CD4-positive, alpha-beta T cell treated with Interferon alpha-2 for 1 hour (primary cell): ENCODE measurements around the gene HSPA12A.

ENCODE experiments used
- DNase-seq, 2 donors: peaks; one replicate each; pipeline ENCODE4 v3.0.0-alpha.2; 2020 to 2022

The HSPA12A gene

GRCh38 chr10:116769791-116770190, 27.4 kb upstream of the HSPA12A start:
- no peak for DNase-seq

DNA sequence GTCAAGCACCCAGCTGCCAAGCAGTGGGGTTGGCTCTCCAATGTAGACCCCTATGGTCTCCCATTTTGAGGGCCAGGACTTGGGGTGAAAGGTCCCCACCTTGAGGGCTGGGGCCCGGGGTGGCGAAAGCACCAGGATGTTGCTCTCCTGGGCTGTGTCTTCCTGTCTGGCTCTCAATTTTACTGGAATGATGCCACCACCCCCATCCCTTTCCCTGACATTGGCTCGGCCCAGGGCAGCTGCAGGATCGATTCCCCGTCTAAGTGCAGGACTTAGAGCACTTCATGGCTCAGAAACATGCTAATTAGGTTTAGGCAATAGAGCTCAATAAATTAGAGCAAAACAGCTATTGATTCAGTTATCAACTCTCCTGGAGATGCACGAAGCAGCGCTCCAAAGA, 27.0 kb upstream of the HSPA12A start:
- DNase-seq = no peak

GRCh38 chr10:116768786-116769185, 26.4 kb upstream of the HSPA12A start:
- no peak for DNase-seq

DNA sequence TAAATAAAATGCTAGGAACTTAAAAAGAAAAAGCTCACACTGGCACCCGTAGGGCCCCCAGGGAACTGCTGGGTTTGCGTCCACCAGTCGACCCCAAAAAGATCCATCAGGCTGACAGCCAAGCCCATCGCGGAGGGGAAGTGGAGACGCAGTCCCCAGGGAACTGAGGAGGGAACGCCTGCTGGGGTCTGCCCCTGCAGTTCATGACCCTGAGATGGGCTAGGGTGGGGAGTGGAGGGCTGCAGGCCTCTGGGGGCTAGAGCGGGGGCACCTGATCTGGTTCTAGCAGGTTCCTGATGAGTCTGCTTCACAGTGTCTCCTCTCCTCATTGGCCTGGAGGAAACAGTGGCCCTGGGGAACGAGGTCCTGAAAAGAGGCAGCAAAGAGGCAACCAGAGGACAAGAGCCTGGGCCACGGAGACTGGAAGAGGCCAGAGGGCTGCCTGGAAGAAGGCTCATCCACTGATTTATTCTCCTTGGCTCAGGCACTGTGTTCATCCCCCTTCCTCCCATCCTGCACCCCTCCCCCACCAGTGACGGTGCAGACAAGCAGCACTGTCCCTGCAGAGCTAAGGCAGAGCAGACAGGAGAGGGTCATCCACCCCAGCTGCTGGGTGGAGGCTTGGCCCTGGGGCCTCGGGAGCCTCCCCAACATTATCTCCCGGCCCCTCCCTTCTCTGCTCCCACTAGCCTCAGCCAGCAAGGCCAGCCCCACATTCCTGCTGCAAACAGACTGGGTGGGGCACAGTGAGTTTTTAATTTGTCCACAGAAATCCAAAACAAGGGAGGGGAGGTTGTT, 24.7 kb upstream of the HSPA12A start:
- no peak for DNase-seq

DNA sequence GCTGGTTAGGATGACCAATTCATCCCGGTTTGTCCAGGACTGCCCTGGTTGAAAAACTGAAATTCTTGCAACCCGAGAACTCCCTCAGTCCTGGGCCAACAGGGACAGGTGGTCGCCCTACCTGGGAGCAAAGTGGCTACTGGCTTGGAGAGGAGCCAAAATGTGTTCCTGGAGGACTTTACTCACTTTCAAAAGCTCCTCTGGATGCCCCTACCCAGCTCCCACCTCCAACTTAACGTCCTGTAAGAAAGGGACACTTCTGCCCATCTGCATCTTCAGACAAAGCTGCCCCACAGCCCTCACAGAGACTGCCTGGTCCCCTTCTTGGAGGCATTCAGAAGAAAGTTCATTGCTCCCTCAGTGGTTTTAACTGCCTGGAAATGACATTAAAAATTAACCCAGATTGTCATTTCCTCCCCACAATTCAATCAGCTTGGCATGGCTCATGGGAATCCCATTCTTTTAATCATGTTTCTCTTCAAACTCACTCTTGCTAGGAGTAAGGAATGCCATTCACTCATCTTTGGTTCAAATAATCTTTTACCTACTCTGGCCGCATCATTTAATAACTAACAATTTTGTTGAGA, 24.0 kb upstream of the HSPA12A start:
- DNase-seq = no peak

- DNase-seq = peak in 1 of 2 donors; percentile 46
These were observed 23.3 kb upstream of the HSPA12A start for GRCh38 chr10:116765648-116766081.

GRCh38 chr10:116764979-116765378, 22.6 kb upstream of the HSPA12A start:
- no peak for DNase-seq

DNA sequence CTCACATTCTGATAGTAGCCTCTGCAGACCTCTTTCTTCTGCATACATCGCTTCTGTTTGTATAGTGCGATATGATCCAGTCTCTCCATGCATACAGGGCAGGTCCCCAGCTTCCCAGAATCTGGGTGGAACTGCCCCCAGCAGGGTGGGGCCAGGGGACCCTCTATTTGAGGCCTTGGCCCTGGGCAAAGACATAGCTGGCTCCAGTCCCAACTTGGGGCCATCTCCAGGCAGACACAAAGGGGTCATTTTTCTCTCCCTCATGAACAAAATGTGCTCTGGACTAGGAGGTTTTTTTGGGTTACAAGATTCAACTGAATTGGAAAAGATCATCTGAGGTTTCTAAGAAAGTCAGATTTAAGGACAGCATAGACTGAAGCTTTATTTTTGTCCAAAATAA, 21.1 kb upstream of the HSPA12A start:
- no peak for DNase-seq

- no peak for DNase-seq
These were observed 19.5 kb upstream of the HSPA12A start for GRCh38 chr10:116761883-116762282.

DNA sequence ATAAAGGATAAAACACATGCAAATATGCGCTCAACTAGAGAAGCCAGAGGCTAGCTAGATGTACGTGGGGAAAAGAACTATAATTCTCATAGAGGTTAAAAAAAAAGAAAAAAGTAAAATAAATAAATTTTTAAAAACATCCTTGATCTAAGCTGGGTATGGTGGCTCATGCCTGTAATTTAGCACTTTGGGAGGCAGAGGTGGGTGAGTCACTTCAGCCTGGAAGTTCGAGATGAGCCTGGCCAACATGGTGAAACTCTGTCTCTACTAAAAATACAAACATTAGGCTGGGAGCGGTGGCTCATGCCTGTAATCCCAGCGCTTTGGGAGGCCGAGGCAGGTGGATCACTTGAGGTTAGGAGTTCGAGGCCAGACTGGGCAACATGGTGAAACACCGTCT, 18.6 kb upstream of the HSPA12A start:
- no peak for DNase-seq

- DNase-seq = no peak
These were observed 14.9 kb upstream of the HSPA12A start for GRCh38 chr10:116757246-116757645.

GRCh38 chr10:116756277-116756676, 13.9 kb upstream of the HSPA12A start:
- no peak for DNase-seq

DNA sequence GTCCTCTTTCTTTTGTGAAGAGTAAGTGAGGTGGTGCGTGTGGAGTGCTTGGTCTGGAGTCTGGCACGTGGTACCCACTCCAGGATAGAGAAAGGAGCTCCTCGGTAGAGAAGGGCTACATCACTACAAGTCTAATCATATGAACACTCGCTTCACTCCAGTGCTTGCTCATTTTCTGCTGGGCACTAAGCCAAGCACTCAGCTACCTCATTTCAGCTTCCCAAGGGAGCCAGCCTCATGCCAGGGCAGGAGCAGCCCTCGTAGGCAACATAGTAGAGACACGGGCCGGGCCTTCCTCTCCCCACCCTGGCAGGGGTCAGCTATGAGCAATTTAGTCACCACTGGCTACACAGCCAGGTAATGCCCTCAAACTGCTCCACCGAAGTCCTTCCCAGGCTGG, 11.4 kb upstream of the HSPA12A start:
- no peak for DNase-seq

- DNase-seq = no peak
These were observed 10.8 kb upstream of the HSPA12A start for GRCh38 chr10:116752969-116753665.

DNA sequence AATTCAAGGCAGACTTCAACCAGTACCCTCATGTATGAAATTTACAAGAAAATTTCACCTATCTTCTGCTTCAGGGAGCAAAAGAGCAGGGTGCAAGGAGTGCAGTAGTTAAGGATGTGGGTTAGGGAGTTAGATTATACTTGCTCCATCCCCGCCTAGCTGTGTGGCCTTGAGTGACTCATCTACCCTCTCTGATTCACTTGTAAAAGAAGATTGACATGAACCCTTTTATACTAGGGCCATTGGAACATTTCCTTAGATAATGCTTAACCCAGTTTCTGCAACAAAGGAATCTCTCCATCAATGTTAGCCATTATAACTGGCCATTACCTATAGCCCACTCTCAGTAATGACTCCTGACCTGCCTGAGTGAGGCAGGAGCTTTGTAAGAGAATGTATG, 10.2 kb upstream of the HSPA12A start:
- DNase-seq = no peak

DNA sequence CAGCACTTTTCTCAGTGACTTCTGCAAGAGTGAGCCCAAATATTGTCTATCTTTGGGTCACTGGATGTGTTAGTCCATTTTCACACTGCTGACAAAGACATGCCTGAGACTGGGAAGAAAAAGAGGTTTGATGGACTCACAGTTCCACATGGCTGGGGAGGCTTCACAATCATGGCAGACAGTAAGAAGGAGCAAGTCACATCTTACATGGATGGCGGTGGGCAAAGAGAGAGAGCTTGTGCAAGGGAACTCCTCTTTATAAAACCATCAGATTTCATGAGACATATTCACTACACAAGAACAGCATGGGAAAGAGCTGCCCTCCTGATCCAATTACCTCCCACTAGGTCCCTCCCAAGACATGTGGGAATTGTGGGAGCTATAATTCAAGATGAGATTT, 6.1 kb upstream of the HSPA12A start:
- DNase-seq = no peak

- DNase-seq = no peak
These were observed 5.7 kb upstream of the HSPA12A start for GRCh38 chr10:116748041-116748440.

DNA sequence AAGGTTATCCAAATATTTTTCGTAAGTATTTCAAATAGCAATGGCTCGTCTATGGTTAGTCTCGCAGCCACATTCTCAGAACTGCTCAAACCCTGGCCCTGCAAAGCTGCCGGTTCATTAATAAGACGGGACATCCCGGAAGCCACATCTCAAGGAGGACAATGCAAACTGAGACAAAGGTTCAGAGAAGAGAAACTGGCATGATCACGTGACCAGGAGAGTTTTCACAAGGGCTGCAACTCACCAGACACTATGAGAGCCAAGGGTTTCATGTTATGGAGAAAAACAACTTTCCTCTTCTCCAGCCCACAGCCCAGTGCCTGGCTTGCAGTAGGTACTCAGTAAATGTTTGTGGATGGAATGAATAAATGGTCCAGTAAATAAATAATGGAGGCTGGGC, 5.0 kb upstream of the HSPA12A start:
- DNase-seq = no peak

DNA sequence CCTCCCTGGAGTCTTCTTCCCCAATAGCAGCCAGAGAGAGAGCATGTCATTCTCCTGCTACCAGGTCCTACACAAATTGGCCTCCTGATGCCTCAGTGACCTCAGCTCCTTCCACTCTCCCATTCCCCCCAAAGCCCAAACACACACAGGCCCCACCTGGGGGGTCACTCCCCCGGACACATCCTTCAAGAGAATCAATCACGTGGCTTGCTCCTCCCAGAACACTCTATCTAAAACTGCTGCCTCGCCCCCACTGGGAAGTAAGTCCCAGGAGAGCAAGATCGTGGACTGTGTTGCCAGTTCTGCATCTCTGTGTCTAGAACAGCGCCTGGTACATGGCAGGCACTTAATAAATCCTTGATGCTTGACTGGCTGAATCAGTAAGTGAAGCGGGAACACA, 2.5 kb upstream of the HSPA12A start:
- no peak for DNase-seq

DNA sequence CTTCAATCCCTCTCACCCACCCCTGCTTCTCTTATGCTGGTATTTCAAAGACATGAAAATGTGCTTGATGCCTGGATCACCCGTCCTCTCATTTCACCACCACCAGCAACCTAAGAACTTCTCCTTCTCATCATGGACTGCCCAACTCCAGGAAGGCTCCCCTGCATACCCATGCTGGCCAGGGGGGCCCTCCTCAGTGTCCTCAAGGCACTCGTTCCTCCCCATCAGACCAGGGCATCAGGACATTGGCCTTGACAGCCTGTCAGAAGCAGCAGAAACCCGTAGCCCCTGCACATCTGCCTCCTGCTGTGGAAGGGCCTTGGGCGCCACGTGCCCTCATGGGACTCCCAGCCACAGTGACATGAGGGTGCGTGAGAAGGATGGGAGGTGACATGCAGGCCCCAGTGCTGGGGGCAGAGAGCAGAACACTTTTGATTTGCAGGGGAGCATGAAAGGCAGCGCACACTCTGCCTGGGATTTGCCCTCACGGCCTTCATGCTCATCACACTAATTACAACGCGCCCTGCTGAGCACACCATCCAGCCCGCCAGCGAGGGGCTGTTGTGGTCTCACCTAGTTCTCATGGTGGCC, 1.9 kb upstream of the HSPA12A start:
- DNase-seq = no peak

GRCh38 chr10:116743266-116744064, 1.1 kb upstream of the HSPA12A start:
- no peak for DNase-seq

DNA sequence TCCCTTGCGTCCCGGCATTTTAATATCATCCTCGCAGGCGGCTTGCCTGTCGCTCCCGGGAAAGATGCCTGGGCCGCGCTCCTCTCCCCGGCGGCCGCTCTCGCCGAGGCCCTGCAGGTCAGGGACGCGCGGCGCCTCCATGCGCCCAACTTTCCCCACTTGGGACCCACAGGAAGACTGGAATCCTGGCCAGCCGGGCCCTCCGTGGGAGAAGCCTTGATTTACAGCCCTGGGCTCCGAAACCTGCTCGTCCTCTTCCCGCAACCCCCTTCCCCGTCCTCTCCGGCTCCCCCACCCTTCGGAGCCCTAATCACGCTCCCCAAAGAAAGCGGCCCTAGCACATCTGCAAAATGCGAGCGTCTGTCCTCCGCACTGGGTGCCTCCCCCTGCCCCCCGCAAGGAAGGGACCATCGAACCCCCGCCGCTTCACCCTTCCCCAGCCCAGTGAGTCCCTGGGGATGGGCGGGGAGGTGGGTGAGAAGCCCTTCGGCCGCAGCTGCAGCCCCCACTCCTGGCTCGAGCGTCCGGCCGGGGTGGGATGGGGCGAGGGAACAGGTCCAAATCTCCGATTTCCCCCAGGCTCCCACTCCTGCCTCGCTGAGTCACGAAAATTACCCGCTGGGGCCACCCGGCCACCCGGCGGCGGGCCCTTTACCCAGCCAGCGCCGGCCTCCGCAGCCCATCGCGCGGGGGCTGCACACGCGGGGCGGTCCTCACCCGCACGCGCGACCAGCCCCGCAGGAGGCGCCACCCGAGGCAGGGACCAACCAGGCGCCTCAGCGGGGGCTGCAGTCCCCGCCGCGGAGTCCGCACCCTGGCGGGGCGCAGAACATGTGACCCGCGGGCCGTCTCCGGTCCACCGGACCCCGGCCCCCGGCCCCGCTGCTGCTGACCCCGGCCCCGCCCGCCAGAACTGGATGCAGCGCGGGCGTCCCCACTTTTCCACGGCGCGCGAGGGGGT, 695 bp downstream of the HSPA12A start:
- no peak for DNase-seq
